ENCODE measurements around the gene PARD3.
"Not testable (repeated sequence)": the region's sequence is repeated elsewhere in the genome, so short reads cannot be mapped to it uniquely, and the experiment has no call there.

- TF ChIP-seq POLR2A (IDR thresholded peaks at IDR 0.05; ENCODE audit: low read depth); CTCF (IDR thresholded peaks at IDR 0.05); EP300 (IDR thresholded peaks at IDR 0.05): not testable (repeated sequence)
Observed at GRCh38 chr10:34843470-34843869, 28.4 kb upstream of the PARD3 start.
